GM19438 (cell line): ENCODE data around the gene LRRC39.
A peak's percentile ranks its signal among the peaks of the same experiment; 100 is the strongest.
"Not testable (repeated sequence)": the region's sequence is repeated elsewhere in the genome, so short reads cannot be mapped to it uniquely, and the experiment has no call there.

Experiments used
- ATAC-seq: cut with Tn5 transposase; IDR thresholded peaks from one replicate; pipeline ENCODE4 v1.9.1; 2021; ENCODE audit warnings: low read depth; ENCODE audit not compliant: unreplicated experiment

LRRC39 gene

DNA sequence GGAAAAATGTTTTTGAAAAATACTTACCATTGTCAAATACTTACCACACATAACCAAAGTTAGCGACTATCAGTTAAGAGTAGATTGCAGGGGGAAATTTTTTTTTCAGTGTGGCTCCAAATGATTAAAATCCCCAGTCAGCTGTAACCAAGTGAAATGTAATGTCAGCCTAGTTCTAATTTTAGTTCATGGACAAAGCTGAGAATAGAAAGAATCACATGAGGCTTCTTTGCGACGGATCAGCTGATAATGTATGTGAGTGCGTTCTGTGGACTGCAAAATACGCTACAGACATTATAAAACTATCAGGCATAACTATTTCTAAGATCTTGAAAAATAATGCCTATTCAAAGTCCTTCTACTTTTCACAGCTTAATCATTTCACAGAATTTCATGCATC lies at the start of gene LRRC39:
LRRC39 (minus strand) TSS at position 166 of the 400 bp plus-strand sequence. CDS start 9,740 bp downstream, outside the sequence.
- ATAC-seq: no peak

DNA sequence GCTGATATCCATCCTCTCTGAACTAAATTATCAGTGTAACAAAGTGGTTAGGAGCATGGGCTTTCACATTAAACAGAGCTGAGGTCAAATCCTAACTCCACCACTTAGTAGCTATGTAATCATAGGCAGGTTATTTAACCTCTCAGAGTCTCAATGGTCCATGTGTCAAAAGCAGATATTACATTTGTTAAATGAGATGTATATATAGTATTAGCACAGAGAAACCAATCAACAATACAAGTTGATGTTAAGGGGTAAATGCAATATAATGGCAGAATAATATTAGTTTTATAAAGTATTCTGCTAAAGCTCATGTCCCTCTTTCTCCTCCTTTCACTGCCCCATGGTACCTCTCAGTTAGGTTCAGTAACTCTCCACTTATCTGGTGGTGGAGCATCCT lies 44.4 kb upstream of the LRRC39 start:
- no peak for ATAC-seq

DNA sequence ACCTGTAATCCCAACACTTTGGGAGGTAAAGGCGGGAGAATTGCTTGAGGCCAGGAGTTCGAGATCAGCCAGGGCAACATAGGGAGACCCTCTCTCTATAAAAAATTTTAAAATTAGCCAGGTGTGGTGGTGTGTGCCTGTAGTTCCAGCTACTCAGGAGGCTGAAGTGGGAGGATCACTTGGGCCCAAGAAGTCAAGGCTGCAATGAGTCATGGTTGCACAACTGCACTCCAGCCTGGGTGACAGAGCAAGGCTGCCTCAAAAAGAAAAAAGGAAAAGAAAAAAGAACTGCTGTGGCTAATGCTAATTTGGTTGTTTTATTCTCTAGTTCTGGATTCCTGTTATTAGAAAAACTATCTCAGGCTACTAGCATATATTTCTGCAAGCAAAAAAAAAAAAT lies 41.8 kb upstream of the LRRC39 start:
- no peak for ATAC-seq

DNA sequence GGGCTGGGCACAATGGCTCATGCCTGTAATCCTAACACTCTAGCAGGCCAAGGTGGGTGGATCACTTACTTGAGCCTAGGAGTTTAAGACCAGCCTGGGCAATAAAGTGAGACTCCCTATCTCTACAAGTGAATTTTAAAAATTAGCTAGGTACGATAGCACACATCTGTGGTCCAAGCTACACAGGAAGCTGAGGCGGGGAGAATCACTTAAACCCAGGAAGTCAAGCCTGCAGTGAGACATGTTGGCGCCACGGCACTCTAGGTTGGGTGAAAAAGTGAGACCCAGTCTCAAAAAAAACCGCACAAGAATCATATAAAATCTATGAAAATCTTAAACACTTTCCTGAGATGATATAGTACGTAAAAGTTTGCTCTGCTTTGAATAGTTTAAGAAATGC lies 41.4 kb upstream of the LRRC39 start:
- ATAC-seq: no peak

DNA sequence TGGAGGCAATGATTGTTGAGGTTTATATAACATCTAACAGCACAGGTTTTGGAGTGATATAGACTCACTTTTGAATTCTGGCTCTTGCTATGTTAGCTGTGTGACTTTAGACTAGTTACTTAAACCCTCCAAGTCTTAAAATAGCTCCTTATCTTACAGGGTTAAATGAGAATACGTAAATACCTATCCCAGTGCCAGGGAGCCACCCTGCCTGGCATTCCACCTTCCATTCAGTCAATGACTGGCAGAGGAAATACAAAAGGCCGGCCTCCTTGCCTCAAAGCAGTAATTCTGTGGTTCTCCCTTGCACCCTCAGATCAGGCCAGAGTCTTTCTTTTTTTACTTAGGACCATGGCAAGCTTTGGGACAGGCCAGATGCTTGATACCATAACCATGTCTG lies 39.8 kb upstream of the LRRC39 start:
- no peak for ATAC-seq

DNA sequence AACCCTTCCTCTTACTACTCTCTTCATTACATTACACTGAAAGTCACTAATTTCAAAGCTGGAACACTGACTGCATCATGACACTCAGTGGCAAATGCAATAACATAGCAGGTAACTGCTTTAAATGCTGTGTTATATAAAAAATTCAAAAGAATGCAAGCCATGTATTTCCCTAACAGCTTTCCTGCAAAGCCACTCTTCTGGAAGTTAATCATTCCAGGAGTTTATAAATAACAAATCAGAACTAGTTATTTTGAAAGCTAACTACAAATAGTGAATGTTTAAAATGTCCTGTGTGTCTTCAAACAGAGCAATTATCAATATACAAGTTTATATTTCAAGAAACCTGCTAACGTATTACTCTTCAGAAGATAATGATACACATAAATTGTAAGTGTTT lies 37.0 kb upstream of the LRRC39 start:
- ATAC-seq: no peak

DNA sequence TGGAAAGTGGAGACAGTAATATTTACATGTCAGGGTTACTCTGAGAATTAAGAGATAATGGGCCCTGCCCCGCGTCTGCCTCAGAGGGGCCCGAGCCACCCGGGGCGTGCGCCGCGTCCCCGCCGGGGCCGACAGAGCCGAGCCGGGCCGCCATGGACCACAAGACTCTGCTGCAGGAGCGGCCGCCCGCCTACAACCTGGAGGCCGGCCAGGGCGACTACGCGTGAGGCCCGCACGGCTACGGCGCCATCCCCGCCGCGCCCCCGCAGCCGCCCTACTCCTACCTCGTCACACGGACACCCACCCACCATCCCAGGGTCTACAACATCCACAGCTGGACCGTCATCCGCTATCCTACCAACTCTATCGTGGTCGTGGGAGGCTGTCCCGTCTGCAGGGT lies 35.1 kb upstream of the LRRC39 start:
- no peak for ATAC-seq

DNA sequence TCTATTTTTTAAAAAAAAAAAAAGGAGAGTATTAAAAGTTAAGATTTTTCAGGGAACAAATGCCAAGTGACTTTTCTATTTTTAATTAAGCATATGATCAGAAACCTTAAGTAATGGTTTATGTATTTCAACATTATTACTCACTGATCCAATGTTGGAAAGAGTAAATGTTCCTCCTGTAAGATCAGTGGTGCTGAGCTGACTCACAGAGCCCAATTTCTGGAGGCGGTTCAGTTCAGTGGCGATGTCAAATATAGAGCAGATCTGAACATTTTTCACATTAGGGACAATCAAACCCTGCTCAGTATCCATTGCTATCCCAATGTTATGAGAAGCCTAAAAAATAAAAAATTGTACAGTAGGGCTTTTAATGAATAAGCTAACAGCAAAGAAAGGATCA lies 28.2 kb upstream of the LRRC39 start:
- ATAC-seq: no peak

DNA sequence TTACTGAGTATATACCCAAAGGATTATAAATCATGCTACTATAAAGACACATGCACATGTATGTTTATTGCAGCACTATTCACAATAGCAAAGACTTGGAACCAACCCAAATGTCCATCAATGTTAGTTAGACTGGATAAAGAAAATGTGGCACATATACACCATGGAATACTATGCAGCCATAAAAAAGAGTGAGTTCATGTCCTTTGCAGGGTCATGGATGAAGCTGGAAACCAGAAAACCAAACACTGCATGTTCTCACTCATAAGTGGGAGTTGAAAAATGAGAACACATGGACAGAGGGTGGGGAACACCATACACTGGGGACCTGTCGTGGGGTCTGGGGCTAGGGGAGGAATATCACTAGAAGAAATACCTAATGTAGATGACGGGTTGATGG lies 27.5 kb upstream of the LRRC39 start:
- ATAC-seq: not testable (repeated sequence)

DNA sequence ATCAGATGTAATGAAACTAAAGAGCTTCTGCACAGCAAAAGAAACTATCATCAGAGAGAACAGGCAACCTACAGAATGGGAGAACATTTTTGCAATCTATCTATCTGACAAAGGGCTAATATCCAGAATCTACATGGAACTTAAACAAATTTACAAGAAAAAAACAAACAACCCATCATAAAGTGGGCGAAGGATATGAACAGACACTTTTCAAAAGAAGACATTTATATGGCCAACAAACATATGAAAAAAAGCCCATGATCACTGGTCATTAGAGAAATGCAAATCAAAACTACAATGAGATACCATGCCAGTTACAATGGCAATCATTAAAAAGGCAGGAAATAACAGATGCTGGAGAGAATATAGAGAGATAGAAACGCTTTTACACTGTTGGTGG lies 27.0 kb upstream of the LRRC39 start:
- ATAC-seq: not testable (repeated sequence)

DNA sequence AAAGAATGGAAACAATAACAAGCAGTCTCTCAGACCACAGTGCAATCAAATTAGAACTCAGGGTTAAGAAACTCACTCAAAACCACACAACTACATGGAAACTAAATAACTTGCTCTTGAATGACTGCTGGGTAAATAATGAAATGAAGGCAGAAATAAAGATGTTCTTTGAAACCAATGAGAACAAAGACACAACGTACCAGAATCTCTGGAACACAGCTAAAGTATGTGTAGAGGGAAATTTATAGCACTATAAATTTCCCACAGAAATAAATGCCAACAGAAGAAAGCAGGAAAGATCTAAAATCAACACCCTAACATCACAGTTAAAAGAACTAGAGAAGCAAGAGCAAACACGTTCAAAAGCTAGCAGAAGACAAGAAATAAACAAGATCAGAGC lies 24.6 kb upstream of the LRRC39 start:
- ATAC-seq: not testable (repeated sequence)

DNA sequence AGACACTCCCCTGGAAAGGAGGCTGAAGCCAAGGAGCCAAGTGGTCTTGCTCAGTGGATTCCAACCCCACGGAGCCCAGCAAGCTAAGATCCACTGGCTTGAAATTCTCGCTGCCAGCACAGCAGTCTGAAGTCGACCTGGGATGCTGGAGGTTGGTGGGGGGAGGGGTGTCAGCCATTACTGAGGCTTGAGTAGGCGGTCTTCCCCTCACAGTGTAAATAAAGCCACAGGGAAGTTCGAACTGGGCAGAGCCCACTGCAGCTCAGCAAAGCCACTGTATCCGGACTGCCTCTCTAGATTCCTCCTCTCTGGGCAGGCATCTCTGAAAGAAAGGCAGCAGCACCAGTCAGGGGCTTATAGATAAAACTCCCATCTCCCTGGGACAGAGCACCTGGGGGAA lies 22.0 kb upstream of the LRRC39 start:
- not testable (repeated sequence) for ATAC-seq

DNA sequence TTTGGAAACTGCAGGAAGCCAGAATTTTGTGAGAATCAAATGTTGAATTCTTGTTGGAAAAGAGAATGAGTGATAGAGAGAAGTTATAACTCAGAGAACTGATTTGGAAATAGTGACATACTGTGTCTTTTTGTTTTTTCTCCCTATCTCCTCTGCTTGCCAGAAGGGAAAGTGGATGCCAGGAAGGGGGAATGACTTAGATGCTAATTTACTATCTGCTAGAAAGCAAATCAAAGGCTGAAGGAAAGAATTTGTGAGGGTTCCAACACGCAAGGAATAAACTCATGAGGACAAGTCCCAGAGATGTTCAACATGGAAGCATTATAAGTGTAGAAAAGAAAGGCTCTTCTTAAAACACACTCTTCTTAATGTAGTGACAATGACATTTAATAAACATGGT lies 20.5 kb upstream of the LRRC39 start:
- ATAC-seq: no peak

DNA sequence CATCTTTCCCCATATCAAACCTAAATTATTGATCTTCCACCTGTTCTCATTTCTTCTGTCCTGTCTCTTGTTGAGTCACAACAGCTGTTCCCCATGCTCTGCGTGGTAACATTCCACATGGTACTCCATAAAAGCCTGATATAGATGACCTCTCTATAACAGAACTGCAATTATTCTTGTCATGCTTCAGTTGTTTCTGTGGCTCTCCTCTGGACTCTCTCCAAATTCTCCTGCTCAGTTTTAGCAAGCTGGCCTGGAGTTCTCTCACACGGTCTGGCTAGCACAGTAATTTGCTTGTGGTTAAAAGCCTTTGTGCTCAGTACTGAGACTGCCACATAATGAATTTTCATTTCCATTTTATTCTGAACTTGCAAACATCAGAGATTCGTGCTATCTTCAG lies 10.6 kb upstream of the LRRC39 start:
- ATAC-seq: no peak

DNA sequence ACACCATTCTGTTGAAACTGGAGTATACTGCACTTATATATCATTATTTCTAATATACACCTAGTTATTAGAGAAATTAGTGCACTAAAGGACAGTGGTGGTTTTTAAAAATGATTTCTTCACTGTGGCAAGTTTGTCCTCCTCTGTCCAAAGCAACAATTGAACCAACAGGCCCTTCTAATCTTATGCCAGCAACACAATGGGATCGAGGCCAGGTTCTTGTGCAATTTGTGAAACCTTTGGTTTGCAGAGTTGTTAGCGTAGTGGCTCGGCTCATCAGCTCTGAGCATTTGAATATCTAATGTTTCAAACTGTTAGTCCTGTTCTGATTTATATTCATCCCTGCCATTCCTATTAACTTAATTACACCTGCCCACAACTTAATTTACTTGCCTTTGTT lies 9.9 kb upstream of the LRRC39 start:
- no peak for ATAC-seq

DNA sequence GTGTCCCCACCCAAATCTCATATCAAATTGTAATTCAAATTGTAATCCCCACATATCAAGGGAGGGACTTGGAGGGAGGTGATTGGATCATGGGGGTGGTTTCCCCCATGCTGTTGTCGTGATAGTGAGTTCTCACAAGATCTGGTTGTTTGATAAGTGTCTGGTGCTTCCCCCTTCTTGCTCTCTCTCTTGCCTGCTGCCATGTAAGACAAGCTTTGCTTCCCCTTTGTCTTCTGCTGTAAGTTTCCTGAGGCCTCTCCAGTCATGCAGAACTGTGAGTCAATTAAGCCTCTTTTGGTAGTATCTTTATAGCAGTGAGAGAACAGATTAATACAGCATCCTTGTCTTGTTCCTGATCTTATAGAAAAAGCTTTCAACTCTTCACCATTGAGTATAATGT lies 6.5 kb upstream of the LRRC39 start:
- ATAC-seq: peak; percentile 69

DNA sequence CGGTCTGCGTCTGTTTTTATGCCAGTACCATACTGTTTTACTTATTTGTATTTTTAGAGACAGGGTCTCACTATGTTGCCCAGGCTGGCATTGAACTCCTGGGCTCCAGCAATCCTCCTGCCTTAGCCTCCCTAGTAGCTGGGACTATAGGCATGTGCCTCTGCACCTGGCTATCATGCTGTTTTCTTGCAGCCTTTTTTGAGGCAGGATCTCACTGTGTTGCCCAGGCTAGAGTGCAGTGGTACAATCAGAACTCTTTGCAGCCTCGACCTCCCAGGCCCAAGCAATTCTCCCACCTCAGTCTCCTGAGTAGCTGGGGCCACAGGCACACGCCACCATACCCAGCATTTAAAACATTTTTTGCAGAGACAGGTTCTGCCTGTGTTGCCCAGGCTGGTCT lies 5.3 kb upstream of the LRRC39 start:
- no peak for ATAC-seq

DNA sequence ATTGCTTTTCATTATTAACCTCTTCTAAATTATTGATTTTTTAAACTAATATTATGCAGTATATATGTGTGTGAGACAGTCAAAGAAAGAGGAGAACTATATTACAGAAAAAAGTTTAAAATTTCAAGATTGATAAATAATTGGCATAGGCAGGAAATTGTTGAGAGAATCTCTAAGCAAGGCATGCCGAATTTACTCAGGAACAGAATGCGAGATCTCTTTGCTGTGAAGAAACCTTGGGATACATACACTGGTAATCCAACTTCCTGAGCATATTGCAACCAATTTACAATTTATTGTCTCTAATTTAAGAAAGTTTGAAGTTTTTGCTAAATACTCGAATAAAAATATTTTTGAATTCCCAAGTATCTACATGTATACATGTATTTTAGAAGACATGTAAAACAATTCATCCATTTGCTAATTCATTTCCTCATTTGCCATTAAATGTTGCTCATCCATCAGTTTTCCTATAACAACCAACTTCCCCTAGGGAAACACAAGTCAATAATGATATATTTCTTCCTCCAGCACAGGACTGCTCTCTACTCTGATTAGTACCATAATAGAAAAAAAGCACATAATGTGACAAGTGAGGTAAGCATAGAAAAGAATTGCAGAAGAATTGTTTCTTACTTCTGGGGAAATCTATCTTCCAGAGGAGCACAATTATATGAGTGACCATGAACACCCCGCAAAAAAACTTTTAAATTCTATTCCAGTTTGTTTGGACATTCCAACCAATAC lies 588 bp downstream of the LRRC39 start:
- ATAC-seq: no peak

DNA sequence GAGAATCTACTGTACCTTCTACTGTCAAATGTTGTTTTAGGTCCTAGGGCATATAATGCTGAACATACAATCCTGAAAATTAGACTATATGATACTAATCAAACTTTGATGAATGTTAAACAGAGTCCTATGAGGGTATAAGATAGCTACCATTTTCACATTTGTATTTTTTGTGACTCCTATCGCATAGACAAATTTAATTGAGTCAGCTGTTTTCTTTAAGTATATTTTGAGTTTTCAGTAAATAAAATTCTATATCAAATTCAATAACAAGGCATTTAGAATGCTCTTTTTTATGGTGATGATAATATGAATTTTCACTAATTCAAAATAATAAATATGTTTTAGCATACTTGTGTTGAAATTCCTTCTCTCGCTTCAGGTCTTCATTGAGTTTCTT lies 10.0 kb downstream of the LRRC39 start:
- no peak for ATAC-seq

DNA sequence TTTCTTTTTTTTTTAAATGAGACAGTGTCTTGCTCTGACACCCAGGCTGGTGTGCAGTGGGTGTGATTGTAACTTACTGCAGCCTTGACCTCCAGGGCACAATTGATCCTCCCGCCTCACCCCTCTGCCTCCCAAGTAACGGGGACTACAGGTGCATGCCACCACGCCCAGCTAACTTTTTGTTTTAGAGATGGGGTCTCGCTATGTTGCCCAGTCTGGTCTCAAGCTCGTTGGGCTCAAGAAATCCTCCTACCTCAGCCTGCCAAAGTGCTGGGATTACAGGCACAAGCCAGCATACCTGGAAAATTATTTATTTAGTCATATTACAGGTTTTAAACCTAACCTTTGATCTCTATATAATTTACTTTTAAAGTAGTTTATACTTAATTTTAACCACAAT lies 13.4 kb downstream of the LRRC39 start:
- ATAC-seq: no peak

DNA sequence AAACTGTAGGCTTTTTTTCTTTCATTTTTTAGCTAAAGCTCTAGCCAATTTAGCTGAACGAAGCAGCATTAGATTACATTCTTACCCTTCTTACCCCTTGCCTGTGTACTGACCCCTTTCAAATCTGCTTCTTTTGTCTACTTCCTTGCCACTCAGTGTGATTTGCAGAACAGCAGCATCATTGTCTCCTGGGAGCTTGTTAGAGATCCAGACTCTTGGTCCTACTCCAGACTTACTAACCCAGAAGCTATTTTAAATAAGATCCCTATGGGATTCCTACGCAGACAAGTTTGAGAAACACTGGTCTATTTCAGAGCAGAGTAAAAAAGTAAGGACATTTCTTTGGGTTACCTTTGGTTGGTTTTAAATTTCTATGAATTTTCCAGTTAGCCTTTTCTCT lies 13.8 kb downstream of the LRRC39 start:
- no peak for ATAC-seq

DNA sequence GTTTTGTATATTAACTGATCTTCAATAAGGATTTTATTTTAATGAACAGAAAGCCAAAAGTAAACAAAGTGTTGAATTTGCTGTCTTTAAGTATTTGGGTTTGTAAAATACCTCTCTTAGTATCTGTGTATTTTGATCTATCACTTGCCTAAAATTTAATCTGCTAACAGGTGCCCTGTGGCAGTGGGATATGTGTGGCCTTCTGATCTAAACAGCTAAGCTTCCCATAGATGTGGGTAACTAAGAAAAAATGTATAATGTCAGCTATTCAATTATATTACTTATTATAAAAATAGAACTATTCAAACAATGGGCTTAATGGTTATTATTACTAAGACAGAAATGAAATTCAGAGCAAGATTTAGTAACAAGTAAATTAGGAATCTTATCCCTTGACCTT lies 15.2 kb downstream of the LRRC39 start:
- no peak for ATAC-seq

DNA sequence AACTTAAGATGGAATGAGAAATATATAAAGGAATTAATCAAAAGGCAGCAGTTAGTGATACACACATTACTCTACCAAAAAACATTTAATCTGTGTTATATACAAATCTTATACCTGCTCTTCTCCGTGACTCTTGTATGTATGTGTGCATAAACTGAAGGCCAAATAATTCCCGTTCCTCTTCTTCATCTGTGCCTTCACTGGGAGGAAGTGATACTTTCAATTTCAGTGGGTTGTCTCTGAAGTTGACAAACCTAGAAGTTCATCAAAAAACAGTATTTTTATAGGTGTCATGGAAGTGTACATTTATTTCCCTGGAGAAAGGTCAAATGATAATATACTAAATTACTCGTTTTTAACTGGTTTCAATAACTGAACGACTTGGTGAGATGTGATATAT lies 25.8 kb downstream of the LRRC39 start:
- peak; percentile 92 for ATAC-seq
